ENCODE results near the gene CTF1. TPM values are rescaled to one million over a fixed set of nuclear protein-coding genes. Genes with fewer than 3 reads are reported as not detected.
A peak's percentile ranks its signal among the peaks of the same experiment; 100 is the strongest.

The CTF1 gene
- total RNA-seq, 1 experiment from 2014 or later, result 1.4 TPM

GRCh38 chr16:30953111-30953510, 56.7 kb downstream of the CTF1 start:
- Histone ChIP-seq H3K27me3 (ENCODE audit: insufficient read depth, low read length) (no peaks in the 10 kb centered on the region), H3K4me2 (ENCODE audit: low read length) (peak overlapping the region; percentile 41; the same call in 1 of the 2 replicates), H3K4me1 (ENCODE audit: control insufficient read depth in 1 of 2, insufficient read depth in 2 of 2, low read length in 2 of 2) (peaks cover 28 to 50% of the 10 kb centered on the region in 2 experiments), H4K20me1 (ENCODE audit: insufficient read depth) (no peaks in the 10 kb centered on the region), H3K9me2 (ENCODE audit: insufficient read depth) (no peaks in the 10 kb centered on the region), H3K9me3 (ENCODE audit: control insufficient read depth in 1 of 2, insufficient read depth in 1 of 2, low read depth in 1 of 2, low read length in 2 of 2) (no peaks in the 10 kb centered on the region), H3K27ac (ENCODE audit: low read depth, low read length) (peak overlapping the region; percentile 17; the same call in 1 of the 2 replicates), H3K4me3 (replicated peaks in 1 of 2; ENCODE audit: low read depth in 1 of 2, low read length in 2 of 2) (no peak overlapping the region), H2AFZ (ENCODE audit: low read depth, low read length, poor library complexity, severe bottlenecking) (no peak overlapping the region), H3K36me3 (ENCODE audit: control insufficient read depth in 1 of 2, insufficient read depth in 2 of 2, low read length in 2 of 2) (no peaks in the 10 kb centered on the region), H3K79me2 (ENCODE audit: insufficient read depth, low read length) (peaks cover 3% of the 10 kb centered on the region; the same call in 1 of the 2 replicates), H3K9ac (ENCODE audit: low read length) (no peak overlapping the region)
- CTCF ChIA-PET, result interaction anchor here (0.7 to 3.1 kb wide), 20 partner anchors 9 to 916 kb away, joined by 3 to 18 read pairs (median 4); partner anchors contain the start of genes ARMC5, DCTPP1, KAT8 and TRIM72
- TF ChIP-seq EZH2phosphoT487 (IDR thresholded peaks at IDR 0.05; ENCODE audit: borderline replicate concordance) (no peak), JUND (IDR thresholded peaks at IDR 0.05) (no peak), CTCF (IDR thresholded peaks at IDR 0.05 in 2 of 3, conservative IDR thresholded peaks at IDR 0.05 in 1 of 3; ENCODE audit: borderline replicate concordance in 1 of 3, insufficient read depth in 1 of 3, low read depth in 2 of 3, low read length in 2 of 3) (no peak), EGR1 (IDR thresholded peaks at IDR 0.05; ENCODE audit: low read depth) (no peak), POLR2AphosphoS5 (IDR thresholded peaks at IDR 0.05; ENCODE audit: low read depth, low read length) (no peak), TCF7L2 (IDR thresholded peaks at IDR 0.05; ENCODE audit: borderline replicate concordance, extremely low read depth, insufficient read depth, insufficient read length) (no peak), FOSL1 (IDR thresholded peaks at IDR 0.05; ENCODE audit: low read depth) (no peak), RAD21 (IDR thresholded peaks at IDR 0.05; ENCODE audit: low read depth) (no peak), REST (IDR thresholded peaks at IDR 0.05; ENCODE audit: low read depth) (no peak), EZH2 (IDR thresholded peaks at IDR 0.05) (no peak), ZBTB33 (IDR thresholded peaks at IDR 0.05; ENCODE audit: extremely low read depth, insufficient replicate concordance, low read length) (no peak), POLR2A (IDR thresholded peaks at IDR 0.05; ENCODE audit: borderline replicate concordance, extremely low read depth, insufficient read depth, insufficient read length) (no peak), SIN3A (IDR thresholded peaks at IDR 0.05; ENCODE audit: low read depth) (no peak), ZFX (IDR thresholded peaks at IDR 0.05) (no peak), SRF (IDR thresholded peaks at IDR 0.05; ENCODE audit: low read depth) (no peak), ATF3 (IDR thresholded peaks at IDR 0.05) (no peak), ZNF274 (IDR thresholded peaks at IDR 0.05; ENCODE audit: low read depth, low read length) (no peak), YY1 (IDR thresholded peaks at IDR 0.05; ENCODE audit: extremely low read depth, insufficient replicate concordance, low read depth, low read length) (no peak)
- DNase-seq (ENCODE audit: low read depth, low spot score), result no peak
- ATAC-seq, result no peak
- BruUV-seq (replicated peaks), result no TSS peak
- RAD21 ChIA-PET (ENCODE audit: low non-redundant PET in 1 of 2, low total read pairs in 2 of 2, uncharacterized antibody in 2 of 2, unreplicated experiment in 2 of 2), result interaction anchor here in 1 of 2 experiments (0.8 kb wide), 1 partner anchor 189 kb away, joined by 4 read pairs; no protein-coding TSS in a partner anchor
- intact Hi-C loops (cut with micrococcal nuclease), result loop anchor here (10.0 kb wide), 2 partner anchors 142 to 492 kb away; partner anchors contain the start of genes VKORC1 and ZNF843
- POLR2A ChIA-PET, result interaction anchor here (1.0 to 1.3 kb wide), 3 partner anchors 11 to 227 kb away, joined by 3 to 4 read pairs (median 4); partner anchors contain the start of genes FUS, ZNF646 and ZNF668

Data from HCT116 (cell line).